Measurements from ENCODE around the gene PADI3. TPM values are rescaled to one million over a fixed set of nuclear protein-coding genes. Genes with fewer than 3 reads are reported as not detected.

The PADI3 gene
- total and polyA plus RNA-seq, 8 donors, result 0.04 TPM; not detected in 7

DNA sequence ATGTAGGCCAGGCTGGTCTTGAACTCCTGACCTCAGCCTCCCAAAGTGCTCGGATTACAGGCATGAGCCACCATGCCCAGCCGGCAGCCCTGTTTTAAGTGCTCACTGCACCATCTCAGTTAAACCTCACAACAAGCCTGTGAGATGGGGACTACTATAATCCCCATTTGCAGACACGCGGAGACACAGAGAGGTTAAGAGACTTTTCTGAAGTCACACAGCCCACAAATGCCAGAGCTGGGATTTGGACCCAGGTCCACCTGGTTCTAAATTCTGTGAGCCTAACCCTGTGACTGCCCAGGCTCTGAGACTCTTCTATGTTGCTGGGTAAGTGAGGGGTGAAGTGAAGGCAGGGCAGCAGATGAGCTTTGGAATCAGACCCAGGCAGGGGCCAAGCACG lies 37.5 kb upstream of the PADI3 start:
- H3K27me3 ChIP-seq, result peaks cover 0 to 57% of the 10 kb centered on the region in 2 donors
- peaks cover 5 to 23% of the 10 kb centered on the region in 2 donors for H3K4me1 ChIP-seq
- no peaks in the 10 kb centered on the region for H3K9me3 ChIP-seq
- DNase-seq (no peak), ATAC-seq (no peak)
- H3K27ac ChIP-seq, result no peak overlapping the region
- H3K36me3 ChIP-seq, result no peaks in the 10 kb centered on the region
- intact Hi-C loops (cut with DNase I), result no loop called here
- TF ChIP-seq, protein P1, sequence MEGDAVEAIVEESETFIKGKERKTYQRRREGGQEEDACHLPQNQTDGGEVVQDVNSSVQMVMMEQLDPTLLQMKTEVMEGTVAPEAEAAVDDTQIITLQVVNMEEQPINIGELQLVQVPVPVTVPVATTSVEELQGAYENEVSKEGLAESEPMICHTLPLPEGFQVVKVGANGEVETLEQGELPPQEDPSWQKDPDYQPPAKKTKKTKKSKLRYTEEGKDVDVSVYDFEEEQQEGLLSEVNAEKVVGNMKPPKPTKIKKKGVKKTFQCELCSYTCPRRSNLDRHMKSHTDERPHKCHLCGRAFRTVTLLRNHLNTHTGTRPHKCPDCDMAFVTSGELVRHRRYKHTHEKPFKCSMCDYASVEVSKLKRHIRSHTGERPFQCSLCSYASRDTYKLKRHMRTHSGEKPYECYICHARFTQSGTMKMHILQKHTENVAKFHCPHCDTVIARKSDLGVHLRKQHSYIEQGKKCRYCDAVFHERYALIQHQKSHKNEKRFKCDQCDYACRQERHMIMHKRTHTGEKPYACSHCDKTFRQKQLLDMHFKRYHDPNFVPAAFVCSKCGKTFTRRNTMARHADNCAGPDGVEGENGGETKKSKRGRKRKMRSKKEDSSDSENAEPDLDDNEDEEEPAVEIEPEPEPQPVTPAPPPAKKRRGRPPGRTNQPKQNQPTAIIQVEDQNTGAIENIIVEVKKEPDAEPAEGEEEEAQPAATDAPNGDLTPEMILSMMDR (IDR thresholded peaks at IDR 0.05), result no peak
- no peak overlapping the region for H3K4me3 ChIP-seq

DNA sequence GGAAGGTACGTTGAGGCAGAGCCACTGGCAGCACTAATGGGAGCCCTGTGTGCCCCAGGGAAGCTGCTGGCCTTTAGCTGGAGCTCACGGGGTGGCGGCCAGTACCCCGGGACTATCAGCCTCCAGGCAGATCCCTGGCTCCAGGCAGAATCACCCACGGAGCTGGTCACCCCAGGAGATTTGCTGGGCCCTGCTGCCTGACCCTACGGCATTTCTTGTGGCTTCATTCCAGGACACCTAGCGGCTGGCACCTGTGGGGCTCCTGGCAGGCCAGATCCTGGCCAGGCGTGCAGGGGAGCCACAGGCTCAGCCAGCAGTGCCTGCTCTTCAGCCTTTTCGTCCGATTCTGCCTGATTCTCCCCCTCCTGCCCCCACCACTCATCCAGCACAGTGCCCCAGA lies 36.9 kb upstream of the PADI3 start:
- Histone ChIP-seq H3K4me3 (no peak overlapping the region), H3K9me3 (no peaks in the 10 kb centered on the region), H3K36me3 (no peaks in the 10 kb centered on the region), H3K4me1 (peaks cover 5 to 20% of the 10 kb centered on the region in 2 donors), H3K27me3 (peaks cover 0 to 60% of the 10 kb centered on the region in 2 donors), H3K27ac (no peak overlapping the region)
- intact Hi-C loops (cut with DNase I), result no loop called here
- no peak for DNase-seq
- ATAC-seq, result no peak
- TF ChIP-seq, protein P1 (IDR thresholded peaks at IDR 0.05), result no peak

DNA sequence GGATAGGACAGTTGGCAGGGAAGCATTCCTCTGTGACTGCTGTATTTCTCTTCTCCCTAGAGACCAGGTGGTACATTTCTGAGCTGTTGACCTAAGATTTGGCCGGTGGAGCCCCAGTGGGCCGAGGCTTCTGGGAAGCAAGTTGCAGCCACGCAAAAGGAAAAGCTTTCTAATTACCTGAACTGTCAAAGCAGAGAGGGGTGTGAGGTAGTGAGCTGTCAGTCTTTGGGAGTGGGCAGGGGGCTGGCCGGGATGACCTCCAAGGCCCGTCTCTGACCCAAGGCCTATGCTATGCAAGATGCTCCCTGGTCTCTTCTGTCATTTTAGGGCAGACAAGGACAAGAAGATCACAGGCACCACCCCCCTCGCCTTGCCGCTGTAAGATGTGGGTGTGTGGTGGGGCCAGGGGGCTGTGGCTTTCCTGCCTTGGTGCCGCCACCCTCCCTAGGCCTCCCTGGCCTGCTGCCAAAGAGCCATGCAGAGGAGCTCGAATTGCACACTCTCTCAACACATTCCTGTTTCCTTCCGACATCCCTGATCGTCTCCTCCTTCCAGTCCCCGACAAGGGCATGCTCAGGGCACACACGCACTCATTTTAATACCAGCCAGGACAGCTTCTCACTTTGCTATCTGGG lies 36.3 kb upstream of the PADI3 start:
- no peak overlapping the region for H3K27ac ChIP-seq
- intact Hi-C loops (cut with DNase I), result no loop called here
- DNase-seq, result peak in 1 of 4 donors; percentile 64
- H3K36me3 ChIP-seq, result no peaks in the 10 kb centered on the region
- no peak for ATAC-seq
- H3K4me1 ChIP-seq, result peaks cover 5 to 14% of the 10 kb centered on the region in 2 donors
- H3K4me3 ChIP-seq, result no peak overlapping the region
- peaks cover 0 to 60% of the 10 kb centered on the region in 2 donors for H3K27me3 ChIP-seq
- H3K9me3 ChIP-seq, result no peaks in the 10 kb centered on the region
- TF ChIP-seq, protein P1 (IDR thresholded peaks at IDR 0.05), result no peak

DNA sequence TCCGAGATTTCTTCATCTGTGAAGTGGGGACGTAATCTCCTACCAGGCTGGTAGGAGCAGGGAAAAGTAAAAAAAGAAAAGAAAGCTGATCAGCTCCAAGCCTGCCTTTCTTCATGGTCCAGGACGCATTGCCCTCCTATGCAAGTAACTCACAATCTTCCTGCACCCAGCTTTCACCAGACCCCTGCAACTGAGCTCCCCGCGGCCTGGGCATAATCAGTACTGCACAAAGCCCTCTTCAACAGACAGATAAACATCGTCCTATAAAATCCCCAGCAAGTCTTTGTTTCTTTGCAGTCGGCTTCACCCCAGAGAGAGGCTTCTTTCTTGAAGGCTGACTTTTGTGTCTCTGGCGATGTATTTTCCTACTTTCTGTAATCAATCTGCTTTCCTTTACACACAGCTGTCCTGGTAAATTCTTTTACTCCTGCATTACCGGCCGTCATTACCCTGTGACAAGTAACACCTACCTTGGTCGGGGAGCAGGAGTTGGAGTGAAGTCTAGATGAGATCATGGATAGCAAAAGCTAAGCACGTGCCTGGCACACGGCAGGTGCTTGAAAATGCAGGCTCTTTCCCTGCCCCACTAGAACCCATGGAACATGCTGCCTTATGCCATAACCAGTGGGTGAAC lies 35.6 kb upstream of the PADI3 start:
- H3K4me3 ChIP-seq, result no peak overlapping the region
- intact Hi-C loops (cut with DNase I), result no loop called here
- no peak overlapping the region for H3K27ac ChIP-seq
- no peaks in the 10 kb centered on the region for H3K9me3 ChIP-seq
- H3K27me3 ChIP-seq, result peaks cover 0 to 60% of the 10 kb centered on the region in 2 donors
- no peaks in the 10 kb centered on the region for H3K36me3 ChIP-seq
- no peak for DNase-seq
- peaks cover 5 to 8% of the 10 kb centered on the region in 2 donors for H3K4me1 ChIP-seq
- no peak for ATAC-seq
- TF ChIP-seq, protein P1 (IDR thresholded peaks at IDR 0.05), result no peak

DNA sequence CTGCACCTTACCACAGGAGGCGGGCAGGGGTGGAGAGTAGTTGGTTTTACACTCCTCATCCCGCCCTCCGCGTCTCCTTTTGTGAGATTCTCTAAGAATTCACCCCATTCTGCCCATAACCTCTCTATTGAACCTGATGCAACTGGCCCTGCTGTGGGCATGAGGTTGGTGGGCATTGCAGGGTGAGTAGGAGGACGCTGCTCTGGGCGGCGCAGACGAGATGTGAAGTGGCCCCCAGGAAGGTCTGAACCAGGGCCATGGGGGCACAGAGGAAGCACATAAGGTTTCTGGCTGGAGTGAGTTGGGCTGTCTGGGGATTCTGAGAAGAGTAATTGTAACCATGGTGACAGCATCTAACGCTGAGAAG lies 35.1 kb upstream of the PADI3 start:
- Histone ChIP-seq H3K4me1 (peaks cover 5 to 8% of the 10 kb centered on the region in 2 donors), H3K27ac (no peak overlapping the region), H3K36me3 (no peaks in the 10 kb centered on the region), H3K4me3 (no peak overlapping the region), H3K27me3 (peaks cover 0 to 60% of the 10 kb centered on the region in 2 donors), H3K9me3 (no peaks in the 10 kb centered on the region)
- TF ChIP-seq, protein P1 (IDR thresholded peaks at IDR 0.05), result no peak
- DNase-seq (no peak), ATAC-seq (no peak)
- intact Hi-C loops (cut with DNase I), result no loop called here
